GM18519 (cell line): ENCODE data around the gene LEMD1.

Source experiments
- ATAC-seq: cut with Tn5 transposase; IDR thresholded peaks from one replicate; pipeline ENCODE4 v1.9.1; 2021; ENCODE audit warnings: mild to moderate bottlenecking, moderate library complexity; ENCODE audit not compliant: unreplicated experiment, low FRiP score

Gene LEMD1

GRCh38 chr1:205359771-205360565 lies 61.9 kb downstream of the LEMD1 start:
- ATAC-seq: no peak

DNA sequence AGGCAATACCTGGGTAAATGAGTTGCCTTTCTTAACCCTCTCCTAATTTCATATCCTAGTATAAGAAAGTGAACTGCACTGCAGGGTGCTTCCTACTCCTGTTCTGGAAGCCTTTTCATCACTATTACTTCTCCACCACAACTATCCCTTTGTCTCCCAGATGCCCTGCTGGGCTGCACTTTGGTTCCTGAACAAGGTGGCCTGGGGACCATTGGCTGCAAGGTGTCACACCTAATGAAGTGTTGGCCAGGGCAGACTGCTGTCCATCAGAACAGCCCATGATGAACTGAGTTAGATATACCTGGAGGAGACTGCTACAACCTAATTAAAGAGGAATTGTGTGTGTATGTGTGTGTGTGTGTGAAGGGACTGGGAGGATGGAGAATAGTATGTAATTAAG lies 63.3 kb downstream of the LEMD1 start:
- no peak for ATAC-seq

DNA sequence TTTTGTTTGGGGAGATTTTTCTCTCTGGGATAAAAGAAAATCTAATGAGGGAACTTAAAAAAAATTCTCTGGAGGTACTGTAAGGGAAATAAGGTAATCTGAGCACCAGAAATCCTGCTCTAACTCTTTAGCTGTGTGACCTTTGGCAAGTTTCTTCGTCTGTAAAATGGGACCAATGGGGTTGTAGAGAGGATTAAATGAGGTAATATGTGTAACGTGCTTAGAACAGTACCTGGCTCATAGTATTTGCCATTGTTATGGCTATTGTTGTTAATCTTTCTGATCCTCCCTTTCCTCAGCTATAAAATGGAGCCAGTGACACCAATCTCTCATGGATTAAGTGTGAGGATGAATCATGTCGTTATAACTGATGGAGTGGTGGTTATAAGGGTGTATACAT lies 64.3 kb downstream of the LEMD1 start:
- ATAC-seq: no peak

- no peak for ATAC-seq
These were observed 65.3 kb downstream of the LEMD1 start, which contains the start of gene KLHDC8A for GRCh38 chr1:205356440-205357139. Gene KLHDC8A (minus strand): TSS chr1:205356922. CDS start chr1:205343604, 13,318 bp downstream.

DNA sequence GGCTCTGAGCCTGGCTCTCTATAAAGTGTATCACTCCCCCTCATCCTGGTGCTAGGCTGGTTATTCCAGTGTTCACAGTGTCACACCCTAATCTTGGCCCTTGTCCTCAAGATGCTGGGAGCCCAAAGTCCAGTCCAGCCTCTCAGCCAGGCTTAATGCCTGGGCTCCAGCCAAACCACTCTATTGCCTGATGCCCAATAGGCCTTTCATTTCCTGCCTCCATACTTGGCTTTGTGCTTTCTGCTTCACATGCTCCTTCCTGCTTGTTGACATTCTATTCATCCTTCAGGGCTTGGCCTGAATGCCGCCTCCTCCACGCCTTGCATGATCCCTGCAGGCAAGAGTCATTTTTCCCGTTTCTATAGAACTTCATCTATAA lies 66.8 kb downstream of the LEMD1 start:
- no peak for ATAC-seq

DNA sequence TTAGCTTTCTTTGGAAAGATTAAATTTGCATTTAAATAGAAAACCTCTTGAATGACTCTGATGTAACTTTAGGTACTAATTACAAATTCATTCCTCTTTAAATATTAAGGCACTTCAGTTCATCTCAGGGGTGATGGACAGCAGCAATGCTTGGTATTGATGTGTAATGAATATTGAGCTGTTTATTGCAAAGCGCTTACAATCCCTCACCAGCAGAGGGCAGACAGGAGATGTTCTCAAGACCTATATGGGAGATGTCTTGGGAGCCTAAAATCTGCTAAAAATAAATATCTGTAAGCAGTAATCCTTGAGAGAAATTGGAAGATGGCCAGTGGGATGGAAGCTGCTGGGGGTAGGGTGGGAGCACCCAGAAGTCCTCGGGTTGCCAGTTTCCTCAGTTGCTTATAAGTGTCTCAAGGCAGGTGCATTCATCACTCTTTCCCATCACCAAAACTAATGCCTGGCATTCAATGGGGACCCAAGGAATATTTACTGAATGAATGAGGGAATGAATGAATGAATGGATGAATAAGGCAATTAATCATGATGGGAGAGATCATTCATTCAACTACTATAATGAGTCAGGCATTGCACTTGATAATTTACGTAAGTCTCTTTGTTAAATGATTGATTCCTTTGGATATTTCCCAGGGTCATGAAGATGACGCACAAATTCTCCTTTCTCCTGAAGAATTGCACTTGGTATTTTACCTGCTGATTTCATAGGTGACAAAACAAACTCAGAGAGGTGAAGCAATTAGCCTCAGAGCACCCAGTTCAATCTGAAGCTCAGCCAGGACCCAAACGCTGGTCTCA lies 67.4 kb downstream of the LEMD1 start:
- ATAC-seq: no peak

DNA sequence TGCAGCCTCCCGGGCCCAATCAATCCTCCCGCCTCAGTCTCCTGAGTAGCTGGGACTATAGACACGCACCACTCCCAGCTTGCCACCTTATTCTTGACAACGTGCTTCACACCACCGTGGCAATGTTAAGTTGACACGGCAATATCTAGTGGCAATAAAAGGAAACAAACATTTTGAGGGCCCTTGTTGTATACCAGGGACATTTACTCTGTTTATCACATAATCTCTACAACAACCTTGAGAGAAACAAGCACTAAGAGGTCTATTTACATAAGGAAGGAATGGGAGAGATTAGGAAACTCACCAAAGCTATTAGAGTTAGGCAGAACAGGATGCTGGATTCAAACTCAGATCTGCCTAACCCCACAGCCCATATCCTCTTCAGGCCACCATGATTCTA lies 68.2 kb downstream of the LEMD1 start:
- no peak for ATAC-seq

GRCh38 chr1:205353191-205353590 lies 68.7 kb downstream of the LEMD1 start:
- no peak for ATAC-seq

DNA sequence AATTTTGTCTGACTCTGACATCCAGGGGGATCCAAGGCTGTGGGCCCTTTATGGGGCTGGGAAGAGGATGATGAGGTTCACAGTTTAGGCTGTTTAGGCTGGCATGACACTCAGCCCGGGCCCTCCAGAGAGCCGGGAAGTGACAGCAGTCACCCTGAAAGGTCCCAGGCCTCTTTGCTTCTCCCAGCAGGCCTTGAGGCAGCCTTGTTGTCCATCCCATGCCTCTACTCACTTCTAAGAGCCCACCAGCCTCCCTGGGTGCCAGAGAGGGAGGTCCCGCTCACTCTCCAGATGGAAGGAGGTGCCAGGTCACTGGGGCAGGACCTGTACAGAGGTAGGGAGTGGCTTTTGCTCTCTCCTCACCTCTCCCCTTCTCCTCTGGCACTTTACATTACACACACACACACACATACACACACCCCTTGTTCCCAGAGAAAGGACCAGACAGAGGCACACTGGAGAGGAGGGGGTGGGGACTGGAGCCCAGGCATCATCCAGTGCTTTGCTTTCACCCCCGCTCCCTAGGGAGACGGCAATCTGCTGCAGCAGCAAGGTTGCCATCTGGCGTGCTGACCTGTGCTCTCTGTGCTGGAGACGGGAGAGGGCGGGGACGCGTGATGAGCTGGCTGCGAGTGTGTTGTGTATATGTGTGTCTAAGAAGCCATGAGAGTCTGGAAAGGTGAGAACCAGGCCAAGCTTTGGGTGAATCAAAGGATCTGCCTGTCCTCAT lies 69.7 kb downstream of the LEMD1 start:
- ATAC-seq: no peak

- ATAC-seq: no peak
These were observed 71.1 kb downstream of the LEMD1 start for GRCh38 chr1:205350691-205351141.

DNA sequence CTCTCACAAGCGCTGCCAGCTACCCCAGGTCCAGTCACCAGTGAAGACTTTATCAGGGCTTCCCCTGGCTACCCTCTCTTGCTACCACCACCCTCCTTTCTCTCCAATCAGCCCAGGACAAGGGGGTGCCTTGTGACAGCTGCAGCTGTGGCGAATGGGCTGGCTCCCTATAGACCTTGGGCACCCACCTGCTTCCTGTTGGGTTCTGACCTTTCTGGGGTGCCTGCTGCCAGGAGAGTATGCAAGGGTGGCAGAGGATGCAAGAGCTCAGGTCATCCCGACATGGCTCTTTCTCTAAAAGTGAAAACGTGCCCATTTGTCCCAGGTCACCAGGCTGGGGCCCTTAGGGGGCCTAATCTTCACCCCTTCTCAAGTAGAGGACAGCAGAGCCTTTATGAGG lies 71.7 kb downstream of the LEMD1 start:
- ATAC-seq: no peak

GRCh38 chr1:205348554-205349487 lies 73.0 kb downstream of the LEMD1 start:
- ATAC-seq: no peak

GRCh38 chr1:205346956-205347574 lies 74.8 kb downstream of the LEMD1 start:
- no peak for ATAC-seq

- no peak for ATAC-seq
These were observed 76.1 kb downstream of the LEMD1 start for GRCh38 chr1:205345761-205346160.

- ATAC-seq: no peak
These were observed 77.6 kb downstream of the LEMD1 start for GRCh38 chr1:205344066-205344928.

DNA sequence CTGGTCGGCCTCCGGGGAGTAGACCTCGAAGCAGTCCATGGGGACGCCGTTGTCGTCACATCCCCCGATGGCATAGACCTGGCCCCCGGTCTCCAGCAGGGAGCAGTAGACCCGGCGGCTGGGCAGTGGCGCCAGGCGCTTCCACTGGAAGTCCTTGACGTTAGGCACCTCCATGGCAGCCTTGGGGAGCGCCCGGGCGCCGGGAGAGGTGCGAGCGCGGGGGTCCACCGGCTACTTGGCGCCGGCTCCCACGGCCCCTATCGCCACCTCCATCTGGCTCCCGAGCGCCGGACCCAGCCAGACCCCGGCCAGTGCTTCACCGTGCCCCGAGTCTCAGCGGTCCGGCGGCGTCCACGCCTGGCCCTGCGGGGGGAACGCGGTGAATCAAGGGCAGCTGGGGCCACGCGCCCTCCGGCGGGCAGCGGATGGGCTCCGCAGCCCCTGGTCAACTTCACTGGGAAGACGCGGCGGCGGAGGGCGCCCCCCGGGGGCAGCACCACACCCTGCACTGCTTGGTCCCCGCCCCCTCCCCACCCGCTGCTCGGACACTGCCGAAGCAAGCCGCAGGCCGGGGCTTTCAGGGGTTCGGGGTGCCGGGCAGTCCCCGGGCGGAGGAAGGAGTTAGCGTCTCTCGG lies 78.3 kb downstream of the LEMD1 start:
- ATAC-seq: no peak

DNA sequence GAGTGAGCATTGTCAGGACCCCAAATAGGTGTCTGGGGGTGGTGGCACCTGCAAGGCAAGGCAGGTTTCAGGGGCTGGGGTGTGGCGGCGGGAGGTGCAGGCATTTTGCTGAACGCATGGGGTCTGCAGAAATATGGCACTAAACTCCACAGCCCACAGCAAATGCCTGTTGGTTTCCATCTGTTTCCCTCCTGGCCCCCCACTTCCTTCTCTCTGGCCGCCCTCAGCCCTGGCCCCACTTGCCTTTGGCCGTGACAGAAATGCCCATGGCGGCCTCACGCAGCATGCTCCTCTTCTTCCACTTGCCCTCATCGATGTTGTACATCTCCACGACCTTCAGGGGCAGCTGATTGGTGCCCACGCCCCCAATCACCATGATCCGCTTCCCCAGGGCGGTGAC lies 78.9 kb downstream of the LEMD1 start:
- no peak for ATAC-seq

DNA sequence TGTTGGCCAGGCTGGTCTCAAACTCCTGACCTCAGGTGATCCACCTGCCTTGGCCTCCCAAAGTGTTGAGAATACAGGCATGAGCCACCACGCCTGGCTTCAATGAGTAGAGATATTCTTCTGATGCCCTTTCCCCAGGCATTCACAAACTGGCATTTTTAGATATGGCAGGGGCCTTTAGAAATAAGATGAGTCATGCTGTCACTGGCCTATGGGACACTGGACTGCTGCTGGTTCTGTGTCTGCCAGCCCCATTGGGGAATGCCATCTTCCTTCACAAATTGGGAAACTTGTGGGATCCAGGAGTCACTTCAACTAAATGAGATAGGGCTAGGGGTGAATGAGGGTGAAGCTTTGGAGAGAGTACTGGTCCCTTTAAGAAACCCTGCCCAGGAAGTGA lies 81.2 kb downstream of the LEMD1 start:
- no peak for ATAC-seq
